ENCODE results near the gene HMGN4.

HMGN4 gene

GRCh38 chr6:26552205-26552604, 14.0 kb downstream of the HMGN4 start:
- DNase-seq (ENCODE audit: low read depth), result no peak

GRCh38 chr6:26552640-26553188, 14.5 kb downstream of the HMGN4 start:
- no peak for DNase-seq (ENCODE audit: low read depth)

DNA sequence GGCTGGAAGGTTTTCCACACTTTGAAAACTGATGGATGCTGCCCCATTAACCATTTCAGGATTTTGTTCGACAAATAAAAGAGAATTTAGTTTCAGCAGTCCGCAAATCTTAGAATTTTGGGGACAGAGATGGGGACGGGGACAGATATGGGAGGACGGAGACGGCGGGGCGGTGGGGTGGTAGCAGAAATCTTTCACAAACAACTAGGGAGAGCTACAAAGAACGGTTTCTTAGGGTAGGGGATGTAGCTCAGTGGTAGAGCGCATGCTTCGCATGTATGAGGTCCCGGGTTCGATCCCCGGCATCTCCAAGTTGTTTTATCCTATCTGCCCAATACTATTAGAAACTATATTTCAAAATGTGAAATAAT, 15.1 kb downstream of the HMGN4 start:
- DNase-seq (ENCODE audit: low read depth), result peak; percentile 59

- DNase-seq (ENCODE audit: low read depth), result peak; percentile 63
Observed at GRCh38 chr6:26553635-26554446, 15.7 kb downstream of the HMGN4 start.

DNA sequence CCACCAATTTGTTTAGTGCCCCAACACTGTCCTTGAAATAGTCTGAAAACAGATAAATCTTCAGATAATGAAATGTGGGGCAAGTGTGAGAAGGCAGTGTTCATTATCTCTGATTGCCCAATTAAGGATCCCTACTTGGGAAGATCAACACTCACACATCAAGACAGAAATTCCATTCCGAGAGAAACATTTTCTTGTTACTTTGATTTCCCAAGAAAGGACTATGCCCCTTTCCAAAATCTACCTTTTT, 16.2 kb downstream of the HMGN4 start:
- no peak for DNase-seq (ENCODE audit: low read depth)

DNA sequence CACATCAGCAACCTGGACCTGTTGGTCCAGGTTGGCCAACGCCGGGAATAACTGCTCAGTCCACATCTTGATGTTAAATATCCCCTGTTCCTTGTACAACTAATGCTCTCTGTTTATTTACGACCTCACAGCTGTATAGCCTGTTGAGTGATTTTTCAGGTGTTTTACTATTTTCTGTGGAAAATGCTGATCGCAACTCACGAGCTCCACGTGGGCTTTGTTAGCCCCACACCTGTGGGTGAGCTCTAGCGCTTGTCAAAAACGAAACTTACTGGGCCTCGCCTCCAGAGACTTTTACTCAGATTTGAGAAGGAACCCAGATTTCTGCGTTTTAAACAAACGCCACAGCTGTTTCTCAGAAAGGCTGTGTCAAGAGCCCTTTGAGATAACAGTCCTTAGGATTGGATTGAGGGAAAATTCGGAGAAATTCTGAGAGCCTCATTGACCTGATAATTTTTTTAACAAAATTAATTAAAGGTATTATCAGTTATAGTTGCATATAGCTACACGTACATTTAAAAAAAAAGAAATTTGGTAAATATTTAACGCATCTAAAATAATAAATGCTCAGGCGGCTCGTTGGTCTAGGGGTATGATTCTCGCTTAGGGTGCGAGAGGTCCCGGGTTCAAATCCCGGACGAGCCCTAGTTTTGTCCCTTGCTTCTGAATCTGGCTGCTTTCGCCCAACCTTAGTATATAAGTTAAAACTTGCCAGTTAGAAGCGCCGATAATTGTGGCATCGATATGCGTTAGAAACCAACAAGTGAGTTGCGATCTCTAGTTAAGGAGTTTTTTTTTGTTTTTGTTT, 16.7 kb downstream of the HMGN4 start:
- no peak for DNase-seq (ENCODE audit: low read depth)

DNA sequence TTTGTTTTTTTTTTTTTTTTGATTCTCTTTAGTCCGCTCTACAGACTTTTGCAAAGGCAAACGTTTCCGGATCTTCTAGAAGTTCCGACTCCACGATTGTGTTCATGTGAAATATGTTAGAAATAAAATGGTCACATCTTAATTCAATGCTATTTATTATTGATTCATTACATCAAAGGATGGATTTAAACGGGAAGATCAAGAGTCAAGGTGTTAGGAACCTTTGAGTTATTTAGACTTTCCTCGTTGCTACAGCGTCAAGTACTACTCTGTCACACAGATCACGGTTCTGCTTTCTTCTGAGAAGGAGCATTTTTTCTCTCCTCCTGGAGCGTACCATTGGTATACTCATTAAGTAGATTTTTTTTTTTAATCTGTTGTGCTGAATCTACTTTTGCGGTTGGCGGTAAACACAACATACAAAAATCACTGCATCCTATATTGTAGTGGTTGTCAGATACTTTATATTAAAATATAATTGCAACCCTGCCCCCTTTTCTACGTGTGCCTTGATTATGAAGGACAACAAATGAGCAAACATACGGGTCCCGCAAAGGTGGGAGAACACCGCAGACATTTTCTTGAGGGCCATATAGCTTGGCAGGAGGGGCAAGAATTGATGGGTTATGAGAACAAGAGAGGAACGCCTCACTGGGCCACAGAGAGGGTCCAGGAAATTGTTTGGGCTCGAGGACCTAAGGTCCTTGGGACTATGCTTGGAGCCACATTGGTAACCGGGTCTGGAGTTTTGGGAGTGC, 17.5 kb downstream of the HMGN4 start:
- DNase-seq (ENCODE audit: low read depth), result no peak

- DNase-seq (ENCODE audit: low read depth), result no peak
Observed at GRCh38 chr6:26556263-26557070, 18.3 kb downstream of the HMGN4 start.

DNA sequence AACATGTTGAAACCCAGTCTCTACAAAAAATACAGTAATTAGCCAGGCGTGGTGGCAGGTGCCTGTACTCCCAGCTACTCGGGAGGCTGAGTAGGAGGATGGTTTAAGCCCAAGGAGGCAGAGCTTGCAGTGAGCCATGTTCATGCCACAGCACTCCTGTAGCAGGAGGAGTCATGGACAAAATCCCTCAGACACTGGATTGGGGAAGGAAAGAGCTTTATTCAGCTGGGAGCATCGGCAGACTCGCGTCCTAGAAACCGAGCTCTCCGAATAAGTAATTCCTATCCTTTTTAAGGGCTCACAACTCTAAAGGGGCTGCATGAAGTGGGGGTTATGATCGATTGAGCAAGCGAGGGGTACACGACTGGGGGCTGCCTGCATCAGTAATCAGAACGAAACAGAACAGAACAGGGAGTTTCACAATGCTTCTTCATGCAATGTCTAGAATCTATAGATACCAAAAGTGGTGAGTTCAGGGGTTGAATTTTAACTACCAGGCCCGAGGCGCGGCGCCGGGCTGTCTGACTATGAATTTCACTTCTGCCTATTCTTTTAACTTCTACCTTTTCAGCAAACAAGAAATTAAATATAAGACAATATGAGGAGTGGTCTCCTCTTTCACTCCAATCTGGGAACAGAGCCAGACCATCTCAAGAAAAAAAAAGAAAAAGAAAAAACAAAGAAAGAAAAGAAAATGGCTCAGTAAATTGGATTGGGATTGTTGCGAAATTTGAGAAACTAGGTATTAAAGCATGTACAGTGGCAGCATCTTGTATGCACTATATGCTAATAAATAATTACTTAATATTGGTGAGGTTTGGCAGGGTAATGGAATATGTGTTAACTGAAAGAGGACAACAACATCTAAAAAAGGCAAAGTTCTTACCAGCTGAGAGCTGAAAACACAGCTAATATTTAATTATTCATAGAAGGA, 23.6 kb downstream of the HMGN4 start:
- DNase-seq (ENCODE audit: low read depth), result no peak

DNA sequence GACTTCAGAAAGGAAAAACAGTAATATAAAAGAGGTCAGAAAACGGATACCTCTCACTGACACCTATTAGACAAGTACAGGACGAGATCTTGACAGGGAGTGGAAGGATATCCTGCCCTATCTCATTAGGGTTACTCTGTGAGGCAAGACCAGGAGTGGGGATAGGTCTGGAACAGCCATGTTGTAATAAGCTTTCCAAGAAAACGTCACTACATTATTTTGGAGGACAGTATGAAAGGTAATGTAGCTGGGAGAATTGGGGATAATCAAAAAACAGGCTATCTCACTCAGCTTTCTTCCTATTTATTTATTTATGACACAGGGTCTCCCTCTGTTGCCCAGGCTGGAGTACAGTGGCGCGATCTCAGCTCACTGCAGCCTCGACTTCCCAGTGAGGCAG, 25.3 kb downstream of the HMGN4 start:
- no peak for DNase-seq (ENCODE audit: low read depth)

GRCh38 chr6:26568601-26569432, 30.7 kb downstream of the HMGN4 start:
- peak; percentile 93 for DNase-seq (ENCODE audit: low read depth)

DNA sequence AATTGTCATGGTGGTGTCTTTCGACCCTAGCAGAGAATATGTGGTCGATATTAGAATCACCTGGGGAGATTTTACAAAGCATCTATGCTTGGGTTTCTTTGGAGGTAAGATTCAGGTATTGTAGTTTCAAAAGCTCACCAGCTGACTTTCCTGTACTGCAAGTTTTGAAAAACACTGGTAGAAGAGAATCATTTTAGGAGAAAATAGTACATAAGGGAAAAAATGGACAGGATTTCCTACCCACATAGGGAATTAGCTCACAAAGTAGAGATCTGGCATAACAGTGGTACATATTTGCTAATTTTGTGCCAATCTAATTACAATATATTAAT, 31.2 kb downstream of the HMGN4 start:
- no peak for DNase-seq (ENCODE audit: low read depth)

GRCh38 chr6:26570027-26570809, 32.1 kb downstream of the HMGN4 start:
- DNase-seq (ENCODE audit: low read depth), result no peak

GRCh38 chr6:26571592-26572296, 33.6 kb downstream of the HMGN4 start:
- DNase-seq (ENCODE audit: low read depth), result no peak

DNA sequence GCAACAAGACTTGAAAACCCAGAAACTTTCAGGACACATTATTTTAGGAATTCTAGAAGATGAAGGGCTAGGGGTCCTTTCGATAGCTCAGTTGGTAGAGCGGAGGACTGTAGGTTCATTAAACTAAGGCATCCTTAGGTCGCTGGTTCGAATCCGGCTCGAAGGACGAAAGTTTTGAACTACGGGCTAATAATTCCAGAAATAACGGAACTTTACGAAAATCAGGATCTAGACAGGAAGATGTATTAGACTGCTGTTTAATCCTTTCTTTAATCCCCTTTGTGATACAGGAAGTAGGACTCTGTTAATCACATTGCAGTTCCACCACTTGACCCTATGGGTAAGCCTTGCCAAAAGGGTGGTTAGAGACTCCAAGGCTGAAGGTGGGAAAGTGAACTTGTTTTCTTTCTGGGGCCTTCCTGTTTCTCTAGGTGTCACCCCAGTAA, 37.4 kb downstream of the HMGN4 start:
- DNase-seq (ENCODE audit: low read depth), result no peak

DNA sequence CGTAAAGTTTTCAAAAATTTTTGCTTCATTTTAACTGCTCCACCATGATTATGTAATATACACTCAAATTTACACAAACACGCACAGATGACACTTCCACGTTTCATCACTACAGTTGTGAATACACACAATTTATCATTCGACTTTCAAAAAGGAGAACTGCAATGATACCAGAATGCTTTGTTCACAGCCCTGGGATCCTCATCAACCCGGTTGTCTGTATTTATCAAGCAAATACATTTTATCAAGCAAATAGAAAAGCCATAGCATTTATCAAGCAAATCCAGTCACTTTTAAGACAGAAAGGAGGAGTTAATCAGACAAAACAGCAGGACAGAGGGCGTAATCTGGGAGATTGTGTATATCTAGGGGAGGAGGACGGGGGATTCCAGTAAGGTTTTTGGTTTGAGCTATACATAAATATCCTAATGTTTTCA, 38.3 kb downstream of the HMGN4 start:
- no peak for DNase-seq (ENCODE audit: low read depth)

DNA sequence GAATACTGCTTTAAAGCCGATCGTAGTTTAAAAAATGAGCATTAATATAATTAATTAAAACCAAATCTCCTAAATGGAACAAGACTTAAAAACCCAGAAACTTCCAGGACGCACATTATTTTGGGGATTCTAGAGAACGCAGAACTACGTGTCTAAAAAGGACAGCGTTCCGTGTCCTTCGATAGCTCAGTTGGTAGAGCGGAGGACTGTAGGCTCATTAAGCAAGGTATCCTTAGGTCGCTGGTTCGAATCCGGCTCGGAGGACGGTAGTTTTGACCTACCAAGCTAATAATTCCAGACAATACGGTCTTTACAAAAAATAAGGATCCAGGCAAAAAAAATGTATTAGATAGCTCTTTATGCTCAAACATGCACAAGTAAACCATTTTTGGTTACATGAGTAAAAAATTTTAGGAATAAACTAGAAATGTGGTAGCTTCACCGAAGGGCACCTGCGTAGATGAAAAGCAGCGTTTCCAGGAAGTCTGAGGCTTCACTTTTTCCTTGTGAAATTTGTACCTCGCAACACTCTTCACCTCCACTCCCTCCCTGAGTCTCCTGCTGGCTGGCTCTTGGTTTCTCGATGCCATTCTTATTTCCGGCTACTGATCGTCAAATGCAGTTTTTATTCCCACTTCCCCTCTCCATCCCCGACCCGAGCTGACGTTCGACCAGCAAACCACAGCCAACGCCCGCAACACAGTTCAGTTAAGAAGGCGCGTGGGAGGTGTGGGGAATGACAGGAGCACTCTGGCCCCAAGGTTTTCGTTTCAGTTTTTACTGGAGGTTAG, 39.0 kb downstream of the HMGN4 start:
- no peak for DNase-seq (ENCODE audit: low read depth)

GRCh38 chr6:26577720-26578072, 39.5 kb downstream of the HMGN4 start:
- no peak for DNase-seq (ENCODE audit: low read depth)
